ENCODE data around the gene SESN2. TPM values are rescaled to one million over a fixed set of nuclear protein-coding genes. Genes with fewer than 3 reads are reported as not detected.

SESN2 gene
- total RNA-seq, 1 donor from 2014 or later: 14.7 TPM

DNA sequence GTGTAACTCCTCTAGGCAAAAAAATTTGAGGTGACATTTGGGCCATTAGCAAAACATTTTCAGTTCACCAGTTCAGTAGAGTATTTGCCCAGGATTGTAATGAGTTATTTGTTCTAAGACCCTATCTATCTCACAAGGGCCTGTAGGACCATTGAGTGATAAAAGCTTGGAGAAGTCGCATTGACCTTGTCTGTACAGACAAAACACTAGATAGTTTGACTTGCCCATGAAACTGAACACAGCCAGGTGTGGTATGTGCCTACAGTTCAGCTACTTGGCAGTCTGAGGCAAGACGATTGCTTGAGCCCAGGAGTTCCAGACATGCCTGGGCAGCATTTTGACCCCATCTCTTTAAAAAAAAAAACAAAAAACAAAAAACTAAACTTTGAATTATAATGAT lies 20.3 kb upstream of the SESN2 start:
- Histone ChIP-seq H3K27ac (no peak overlapping the region), H3K36me3 (no peaks in the 10 kb centered on the region), H3K27me3 (no peaks in the 10 kb centered on the region), H3K4me1 (peaks cover 18% of the 10 kb centered on the region), H3K4me3 (no peak overlapping the region), H3K9me3 (no peaks in the 10 kb centered on the region)
- DNase-seq (ENCODE audit: extremely low spot score in 2 of 2): no peak
- intact Hi-C loops (cut with DNase I): no loop called here
- TF ChIP-seq POLR2AphosphoS5 (IDR thresholded peaks at IDR 0.05; ENCODE audit: insufficient read depth in 1 of 2, low read depth in 1 of 2) (no peak), POLR2A (IDR thresholded peaks at IDR 0.05) (no peak)
- TF ChIP-seq, protein P1, sequence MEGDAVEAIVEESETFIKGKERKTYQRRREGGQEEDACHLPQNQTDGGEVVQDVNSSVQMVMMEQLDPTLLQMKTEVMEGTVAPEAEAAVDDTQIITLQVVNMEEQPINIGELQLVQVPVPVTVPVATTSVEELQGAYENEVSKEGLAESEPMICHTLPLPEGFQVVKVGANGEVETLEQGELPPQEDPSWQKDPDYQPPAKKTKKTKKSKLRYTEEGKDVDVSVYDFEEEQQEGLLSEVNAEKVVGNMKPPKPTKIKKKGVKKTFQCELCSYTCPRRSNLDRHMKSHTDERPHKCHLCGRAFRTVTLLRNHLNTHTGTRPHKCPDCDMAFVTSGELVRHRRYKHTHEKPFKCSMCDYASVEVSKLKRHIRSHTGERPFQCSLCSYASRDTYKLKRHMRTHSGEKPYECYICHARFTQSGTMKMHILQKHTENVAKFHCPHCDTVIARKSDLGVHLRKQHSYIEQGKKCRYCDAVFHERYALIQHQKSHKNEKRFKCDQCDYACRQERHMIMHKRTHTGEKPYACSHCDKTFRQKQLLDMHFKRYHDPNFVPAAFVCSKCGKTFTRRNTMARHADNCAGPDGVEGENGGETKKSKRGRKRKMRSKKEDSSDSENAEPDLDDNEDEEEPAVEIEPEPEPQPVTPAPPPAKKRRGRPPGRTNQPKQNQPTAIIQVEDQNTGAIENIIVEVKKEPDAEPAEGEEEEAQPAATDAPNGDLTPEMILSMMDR (IDR thresholded peaks at IDR 0.05): no peak

DNA sequence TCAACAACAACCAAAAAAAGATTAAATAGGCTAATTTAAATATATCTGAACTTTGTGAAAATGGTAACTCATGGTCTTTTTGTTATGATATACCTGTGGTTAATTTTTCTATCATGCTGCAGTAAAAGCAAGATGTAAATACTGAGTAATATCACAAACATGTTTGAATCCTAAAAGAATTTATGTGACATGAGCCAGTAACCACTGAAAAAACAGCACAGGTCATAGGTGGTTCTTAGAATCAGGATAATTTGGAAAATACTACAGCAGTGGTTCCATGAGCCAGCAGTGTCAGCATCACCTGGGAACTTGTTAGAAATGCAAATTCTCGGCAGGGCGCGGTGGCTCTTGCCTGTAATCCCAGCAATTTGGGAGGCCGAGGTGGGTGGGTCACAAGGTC lies 19.3 kb upstream of the SESN2 start:
- H3K36me3 ChIP-seq: no peaks in the 10 kb centered on the region
- H3K4me3 ChIP-seq: no peak overlapping the region
- H3K9me3 ChIP-seq: no peaks in the 10 kb centered on the region
- TF ChIP-seq POLR2AphosphoS5 (IDR thresholded peaks at IDR 0.05; ENCODE audit: insufficient read depth in 1 of 2, low read depth in 1 of 2) (no peak), POLR2A (IDR thresholded peaks at IDR 0.05) (no peak)
- TF ChIP-seq, protein P1 (IDR thresholded peaks at IDR 0.05): no peak
- no peaks in the 10 kb centered on the region for H3K27me3 ChIP-seq
- intact Hi-C loops (cut with DNase I): no loop called here
- no peak overlapping the region for H3K27ac ChIP-seq
- H3K4me1 ChIP-seq: peaks cover 18% of the 10 kb centered on the region
- no peak for DNase-seq (ENCODE audit: extremely low spot score in 2 of 2)

DNA sequence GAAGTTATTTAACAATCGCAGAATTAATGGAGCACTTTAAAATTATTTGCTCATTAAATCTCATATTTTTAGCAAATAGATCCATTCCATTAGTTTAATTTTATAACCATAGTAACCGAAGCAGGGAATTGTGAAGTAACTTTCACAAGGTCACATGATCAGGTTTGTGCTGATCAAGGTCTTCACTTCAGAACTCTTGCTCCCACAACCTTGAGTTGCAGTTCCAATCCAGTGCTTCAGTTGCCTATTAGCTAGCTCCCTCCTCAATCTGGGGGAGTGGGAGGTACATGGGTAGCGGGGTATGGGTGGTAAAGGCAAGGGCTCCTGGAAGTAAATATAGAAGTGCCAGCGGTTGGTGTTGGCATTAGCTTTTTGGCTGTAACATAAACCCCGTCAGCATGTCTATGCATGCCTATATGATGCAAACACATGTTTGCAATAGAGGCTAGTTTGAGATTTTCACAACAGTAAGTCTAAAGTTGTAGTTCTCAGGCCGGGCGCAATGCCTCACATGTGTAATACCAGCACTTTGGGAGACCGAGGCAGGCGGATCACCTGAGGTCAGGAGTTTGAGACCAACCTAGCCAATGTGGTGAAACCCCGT lies 17.6 kb upstream of the SESN2 start:
- no peak for DNase-seq (ENCODE audit: extremely low spot score in 2 of 2)
- intact Hi-C loops (cut with DNase I): no loop called here
- H3K4me3 ChIP-seq: no peak overlapping the region
- TF ChIP-seq, protein P1 (IDR thresholded peaks at IDR 0.05): no peak
- peak in 1 of 2 donors; percentile 63 for TF ChIP-seq POLR2AphosphoS5 (IDR thresholded peaks at IDR 0.05; ENCODE audit: insufficient read depth in 1 of 2, low read depth in 1 of 2)
- TF ChIP-seq POLR2A (IDR thresholded peaks at IDR 0.05): no peak
- H3K36me3 ChIP-seq: no peaks in the 10 kb centered on the region
- H3K4me1 ChIP-seq: peaks cover 16% of the 10 kb centered on the region
- H3K9me3 ChIP-seq: no peaks in the 10 kb centered on the region
- no peaks in the 10 kb centered on the region for H3K27me3 ChIP-seq
- H3K27ac ChIP-seq: no peak overlapping the region

DNA sequence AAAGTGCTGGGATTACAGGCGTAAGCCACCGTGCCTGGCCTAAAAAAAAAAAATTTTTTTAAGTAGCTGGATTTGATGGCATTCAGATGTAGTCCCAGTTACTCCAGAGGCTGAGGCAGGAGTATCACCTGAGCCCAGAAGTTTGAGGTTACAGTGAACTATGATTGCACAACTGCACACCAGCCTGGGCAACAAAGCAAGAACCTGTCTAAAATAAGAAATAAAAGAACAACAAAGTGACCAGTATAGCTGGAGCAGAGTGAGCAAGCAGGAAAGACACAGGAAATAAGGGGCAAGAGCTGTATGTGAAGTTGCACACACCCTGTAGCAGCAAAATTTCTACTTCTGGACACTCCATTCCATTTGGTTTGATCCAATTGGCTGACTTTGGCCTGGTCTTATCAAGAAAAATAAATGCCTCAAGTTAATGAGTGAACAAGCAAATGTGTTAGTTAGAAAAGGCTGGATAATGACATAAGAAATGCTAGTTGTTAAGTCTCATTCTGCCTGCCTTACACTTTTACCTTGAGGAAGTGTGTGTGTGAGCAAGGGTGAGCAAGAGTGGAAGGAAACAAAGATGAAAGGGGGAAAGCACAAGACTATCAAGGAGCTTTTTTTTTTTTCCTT lies 15.5 kb upstream of the SESN2 start:
- Histone ChIP-seq H3K9me3 (no peaks in the 10 kb centered on the region), H3K27ac (no peak overlapping the region), H3K4me1 (peaks cover 15% of the 10 kb centered on the region), H3K4me3 (no peak overlapping the region), H3K27me3 (no peaks in the 10 kb centered on the region), H3K36me3 (no peaks in the 10 kb centered on the region)
- no peak for DNase-seq (ENCODE audit: extremely low spot score in 2 of 2)
- TF ChIP-seq POLR2AphosphoS5 (IDR thresholded peaks at IDR 0.05; ENCODE audit: insufficient read depth in 1 of 2, low read depth in 1 of 2) (no peak), POLR2A (IDR thresholded peaks at IDR 0.05) (no peak)
- intact Hi-C loops (cut with DNase I): no loop called here

DNA sequence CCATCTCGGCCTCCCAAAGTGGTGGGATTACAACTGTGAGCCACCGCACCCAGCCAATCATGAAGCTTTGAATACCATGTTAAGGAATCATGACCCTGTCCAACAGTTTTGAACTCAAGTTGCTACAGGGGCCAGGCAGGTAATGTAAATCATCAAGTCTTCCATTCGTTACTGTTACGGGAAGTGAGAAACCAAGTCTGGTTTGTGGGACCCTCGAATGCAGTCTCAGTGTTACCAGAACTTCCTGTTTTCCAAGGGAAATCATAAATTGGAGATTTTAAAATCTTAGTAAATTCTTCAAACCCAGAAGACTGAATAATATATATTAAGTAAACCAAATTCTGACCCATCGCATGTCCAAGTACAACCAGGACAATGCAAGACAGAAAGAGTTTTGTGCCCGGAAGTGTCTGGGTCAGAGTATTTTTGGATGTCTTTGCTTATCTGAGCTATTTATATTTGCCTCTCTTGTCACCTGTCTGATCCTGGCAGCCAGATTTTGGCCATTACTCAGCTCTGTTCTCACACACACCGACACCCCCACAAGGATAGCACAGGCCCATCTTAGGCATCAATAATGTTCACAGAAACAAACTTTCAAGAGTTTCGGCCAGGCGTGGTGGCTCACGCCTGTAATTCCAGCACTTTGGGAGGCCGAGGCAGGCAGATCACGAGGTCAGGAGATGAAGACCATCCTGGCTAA lies 14.6 kb upstream of the SESN2 start:
- H3K4me1 ChIP-seq: peaks cover 24% of the 10 kb centered on the region
- H3K9me3 ChIP-seq: no peaks in the 10 kb centered on the region
- no peak for DNase-seq (ENCODE audit: extremely low spot score in 2 of 2)
- H3K27ac ChIP-seq: no peak overlapping the region
- no peaks in the 10 kb centered on the region for H3K36me3 ChIP-seq
- intact Hi-C loops (cut with DNase I): no loop called here
- TF ChIP-seq POLR2A (IDR thresholded peaks at IDR 0.05) (no peak), POLR2AphosphoS5 (IDR thresholded peaks at IDR 0.05; ENCODE audit: insufficient read depth in 1 of 2, low read depth in 1 of 2) (no peak)
- TF ChIP-seq, protein P1 (IDR thresholded peaks at IDR 0.05): no peak
- H3K27me3 ChIP-seq: no peaks in the 10 kb centered on the region
- H3K4me3 ChIP-seq: no peak overlapping the region
